Stimulated activated CD4-positive, alpha-beta T cell treated with anti-CD3 and anti-CD28 coated beads, TNF-alpha, amount 100 ng/mL, for 4 hours (primary cell): ENCODE measurements around the gene MIEF1.

ENCODE experiments used
- DNase-seq, 3 experiments: peaks; one replicate each; pipeline ENCODE4 v3.0.0-alpha.2; 2020; ENCODE audit warnings: low read depth in 3 of 3

Gene MIEF1

DNA sequence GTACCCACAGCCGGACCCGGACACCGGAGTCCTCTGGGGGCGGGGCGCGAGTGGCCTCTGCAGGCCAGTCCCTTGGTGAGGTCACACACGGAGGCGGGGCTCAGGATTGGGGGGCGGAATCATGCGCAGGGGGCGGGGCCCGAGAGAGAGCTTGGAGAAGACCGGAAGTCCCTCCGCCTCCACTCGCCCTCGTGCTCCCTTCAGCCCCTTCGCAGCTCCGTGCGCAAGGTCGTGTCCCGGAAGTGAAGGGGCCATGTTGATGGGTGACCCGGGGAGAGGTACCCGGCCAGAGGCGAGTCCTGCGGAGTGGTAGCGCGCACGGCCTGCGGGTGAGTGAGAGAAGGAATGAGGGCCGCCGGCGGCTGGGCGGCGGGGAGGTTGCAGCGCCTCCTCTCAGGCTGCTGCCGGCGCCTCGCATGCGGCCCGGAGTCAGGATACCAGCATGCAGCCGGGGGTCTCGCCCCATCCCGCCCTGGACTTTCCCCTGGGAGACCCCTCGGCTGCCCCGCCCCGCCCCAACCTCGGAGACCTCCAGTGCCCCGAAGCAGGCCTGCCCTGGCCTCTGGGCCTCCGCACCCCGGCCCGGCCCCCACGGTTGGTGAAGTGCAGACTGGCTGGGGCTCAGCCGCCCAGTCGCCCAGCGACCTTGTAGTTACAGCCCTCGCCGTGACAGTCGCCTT lies at the start of gene MIEF1:
Gene MIEF1 (plus strand): TSS at position 182 of the 680 bp plus-strand sequence. CDS start 9,005 bp downstream, outside the sequence.
- DNase-seq, result peak; percentile 79 to 90 (median 87)

GRCh38 chr22:39452740-39453040 lies 49.4 kb upstream of the MIEF1 start:
- no peak for DNase-seq

GRCh38 chr22:39453765-39454378 lies 48.2 kb upstream of the MIEF1 start:
- DNase-seq, result no peak

- no peak for DNase-seq
These were observed 47.7 kb upstream of the MIEF1 start for GRCh38 chr22:39454385-39454871.

- DNase-seq, result no peak
These were observed 45.4 kb upstream of the MIEF1 start, which contains the start of gene MGAT3 for GRCh38 chr22:39456522-39457197. TSS of gene MGAT3 (plus strand) at chr22:39457012. CDS start at chr22:39487348, 30,336 bp downstream.

- no peak for DNase-seq
These were observed 44.9 kb upstream of the MIEF1 start for GRCh38 chr22:39457198-39457555.

DNA sequence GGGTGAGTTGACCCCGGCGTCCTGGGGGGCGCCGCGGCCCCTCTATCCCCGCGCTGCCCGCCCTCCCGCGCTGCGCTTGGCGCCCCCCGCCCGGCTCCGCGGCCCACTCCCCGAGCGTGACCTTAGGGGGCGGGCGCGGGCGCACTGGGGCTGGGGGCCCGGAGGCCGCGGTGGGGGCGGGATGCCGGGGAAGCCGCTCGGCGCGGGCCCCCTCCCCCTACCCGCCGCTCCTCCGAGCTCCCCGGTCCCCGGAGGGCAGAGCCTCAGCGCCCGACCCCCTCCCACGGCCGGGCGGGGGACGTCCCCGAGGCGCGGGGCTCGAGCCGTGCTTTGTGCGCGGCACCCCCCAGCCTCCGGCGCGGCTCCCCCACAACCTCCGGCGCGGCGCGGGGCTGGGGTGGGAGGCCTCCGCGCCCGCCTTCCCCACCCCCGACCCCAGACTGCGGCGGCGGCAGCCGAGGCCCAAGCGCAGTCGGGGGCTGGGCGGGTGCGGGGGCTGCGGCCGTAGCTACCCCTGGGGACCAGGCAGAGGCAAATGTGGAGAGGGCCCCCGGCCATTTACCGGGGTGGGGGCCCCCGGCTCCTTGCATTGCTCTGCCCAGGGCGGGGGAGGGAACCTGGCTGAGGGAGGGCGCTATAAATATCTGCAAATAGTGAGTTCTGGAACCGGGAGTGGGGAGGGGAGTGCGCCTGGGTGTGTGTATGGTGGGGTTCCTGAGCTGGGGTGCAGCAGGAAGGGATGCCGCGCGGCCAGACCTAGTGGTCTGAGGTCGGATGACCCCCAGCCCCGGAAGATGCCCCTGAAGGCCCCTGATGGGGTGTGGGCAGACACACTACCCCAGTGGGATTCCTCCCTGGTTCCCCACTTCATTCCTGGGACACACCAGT lies 44.3 kb upstream of the MIEF1 start:
- no peak for DNase-seq

DNA sequence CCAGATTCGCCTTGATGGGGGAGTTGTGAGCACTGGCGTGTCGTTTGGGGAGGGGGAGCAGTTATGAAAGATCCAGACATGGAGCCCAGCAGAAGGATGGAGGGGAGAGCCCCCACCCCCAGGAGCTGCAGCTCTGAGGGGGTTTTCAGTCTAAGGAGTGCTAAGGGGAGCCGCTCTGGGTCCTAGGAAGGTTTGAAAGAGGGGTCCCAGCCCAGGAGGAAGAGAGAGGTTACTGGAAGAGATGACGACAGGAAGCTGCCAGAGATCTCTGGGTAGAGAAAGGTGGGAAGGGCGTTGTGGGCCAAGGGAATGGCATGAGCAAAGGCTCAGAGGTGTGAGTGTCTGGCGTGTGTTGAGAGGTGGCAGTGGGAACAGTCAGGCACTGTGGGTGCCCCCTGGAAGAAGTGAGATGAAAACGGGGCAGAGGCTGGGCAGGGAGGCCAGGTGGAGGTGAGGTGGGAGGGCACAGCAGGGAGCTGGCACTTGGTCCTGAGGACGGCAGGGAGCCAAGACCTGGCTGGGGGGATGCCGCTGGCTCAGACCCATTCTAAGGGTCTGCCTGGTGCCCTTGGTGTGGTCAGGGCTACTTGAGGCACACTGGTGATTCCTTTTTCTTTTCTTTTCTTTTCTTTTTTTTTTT lies 43.5 kb upstream of the MIEF1 start:
- DNase-seq, result no peak

DNA sequence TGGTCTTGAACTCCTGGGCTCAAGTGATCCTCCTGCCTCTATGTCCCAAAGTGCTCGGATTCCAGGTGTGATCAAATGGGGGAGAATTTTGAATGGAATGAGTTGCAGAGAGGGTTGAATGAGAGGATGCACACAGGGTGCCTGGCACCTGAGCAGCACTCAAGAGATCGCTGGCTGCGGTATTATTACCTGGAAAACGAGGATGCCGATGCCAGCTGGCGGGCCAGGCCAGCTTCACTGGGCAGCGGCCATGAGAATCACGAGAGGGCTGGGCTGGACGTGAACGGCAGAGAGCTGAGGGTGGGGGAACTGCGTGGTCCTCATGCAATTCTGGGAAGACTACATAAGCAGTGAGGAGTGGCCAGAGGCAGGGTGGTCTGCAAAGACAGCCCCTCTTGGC lies 42.4 kb upstream of the MIEF1 start:
- no peak for DNase-seq

DNA sequence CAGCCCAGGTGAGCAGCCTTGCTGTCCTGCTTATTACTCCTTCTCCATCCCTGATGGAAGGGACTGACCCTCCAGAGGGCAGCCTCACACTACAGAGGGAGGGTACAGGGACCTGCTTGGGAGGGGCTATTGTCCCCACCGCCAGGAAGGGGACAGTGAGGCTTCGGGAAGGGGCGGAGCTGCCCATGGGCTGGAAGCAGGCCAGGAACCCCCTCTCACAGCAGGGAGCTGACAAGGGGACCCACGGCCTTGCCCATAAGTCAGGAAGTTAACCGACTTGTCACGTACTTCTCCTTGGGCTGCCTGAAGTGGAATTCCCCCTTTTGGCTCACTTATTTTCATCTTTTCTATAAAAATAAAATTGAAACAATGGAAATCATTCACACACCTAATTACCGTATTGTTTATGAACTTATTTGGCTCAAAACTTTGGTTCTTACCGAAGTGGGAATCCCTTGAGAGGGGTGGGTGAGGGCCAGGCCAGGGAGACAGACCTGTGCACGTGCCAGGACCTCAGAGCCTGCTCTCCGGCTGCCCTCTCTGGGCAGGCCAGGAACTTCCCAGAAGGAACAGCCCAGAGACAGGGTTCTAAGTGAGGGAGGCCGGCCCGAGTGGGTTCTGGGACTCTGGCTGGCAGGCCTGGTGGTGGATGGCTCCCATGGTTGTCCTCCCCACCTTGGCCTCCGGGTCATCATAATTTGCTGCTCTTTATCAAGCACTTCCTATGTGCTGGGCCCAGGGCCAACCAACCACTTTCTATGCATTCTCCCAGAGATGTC lies 39.5 kb upstream of the MIEF1 start:
- no peak for DNase-seq

DNA sequence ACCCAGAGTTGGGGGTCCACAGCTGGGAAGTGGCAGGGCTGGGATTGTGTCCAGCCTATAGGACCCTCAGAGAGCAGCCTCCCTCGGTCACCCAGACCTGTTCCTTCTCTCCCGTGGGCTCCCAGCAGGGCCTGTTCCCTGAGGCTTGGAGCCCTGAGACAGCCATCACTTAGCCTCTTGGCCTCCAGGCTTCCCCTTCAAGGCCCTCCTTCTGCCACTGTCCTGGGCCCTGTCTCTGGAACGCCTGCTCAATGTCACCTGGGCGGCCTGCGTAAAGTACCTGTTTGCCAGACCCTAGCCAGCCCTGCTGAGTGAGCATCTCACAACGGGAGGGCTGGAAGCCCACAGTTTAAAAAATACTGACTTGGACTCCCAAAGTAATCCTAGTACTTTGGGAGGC lies 38.8 kb upstream of the MIEF1 start:
- no peak for DNase-seq

DNA sequence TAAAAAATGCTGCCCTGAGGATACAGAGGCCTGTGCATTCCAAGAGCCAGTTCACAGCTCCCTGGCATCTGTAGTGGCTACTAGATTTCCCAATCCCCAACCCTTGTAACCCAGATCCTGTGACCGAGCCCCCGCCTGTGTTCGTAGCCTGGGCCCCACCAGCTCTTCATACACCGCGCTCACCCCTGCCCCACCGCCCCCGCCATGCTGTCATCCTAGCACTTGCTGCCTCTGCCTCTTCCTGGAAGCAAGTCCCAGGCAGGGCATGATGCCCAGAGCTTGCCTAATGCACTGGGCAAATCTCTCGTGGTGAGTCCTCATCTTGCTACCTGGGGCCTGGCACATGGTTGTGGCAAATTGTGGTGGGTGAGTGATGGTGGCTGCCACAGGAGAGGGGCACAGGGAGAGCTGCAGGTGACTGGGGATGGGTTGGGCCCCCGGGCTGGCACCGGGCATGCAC lies 38.1 kb upstream of the MIEF1 start:
- no peak for DNase-seq

- DNase-seq, result no peak
These were observed 35.7 kb upstream of the MIEF1 start for GRCh38 chr22:39466228-39467006.

GRCh38 chr22:39467390-39467895 lies 34.6 kb upstream of the MIEF1 start:
- no peak for DNase-seq

DNA sequence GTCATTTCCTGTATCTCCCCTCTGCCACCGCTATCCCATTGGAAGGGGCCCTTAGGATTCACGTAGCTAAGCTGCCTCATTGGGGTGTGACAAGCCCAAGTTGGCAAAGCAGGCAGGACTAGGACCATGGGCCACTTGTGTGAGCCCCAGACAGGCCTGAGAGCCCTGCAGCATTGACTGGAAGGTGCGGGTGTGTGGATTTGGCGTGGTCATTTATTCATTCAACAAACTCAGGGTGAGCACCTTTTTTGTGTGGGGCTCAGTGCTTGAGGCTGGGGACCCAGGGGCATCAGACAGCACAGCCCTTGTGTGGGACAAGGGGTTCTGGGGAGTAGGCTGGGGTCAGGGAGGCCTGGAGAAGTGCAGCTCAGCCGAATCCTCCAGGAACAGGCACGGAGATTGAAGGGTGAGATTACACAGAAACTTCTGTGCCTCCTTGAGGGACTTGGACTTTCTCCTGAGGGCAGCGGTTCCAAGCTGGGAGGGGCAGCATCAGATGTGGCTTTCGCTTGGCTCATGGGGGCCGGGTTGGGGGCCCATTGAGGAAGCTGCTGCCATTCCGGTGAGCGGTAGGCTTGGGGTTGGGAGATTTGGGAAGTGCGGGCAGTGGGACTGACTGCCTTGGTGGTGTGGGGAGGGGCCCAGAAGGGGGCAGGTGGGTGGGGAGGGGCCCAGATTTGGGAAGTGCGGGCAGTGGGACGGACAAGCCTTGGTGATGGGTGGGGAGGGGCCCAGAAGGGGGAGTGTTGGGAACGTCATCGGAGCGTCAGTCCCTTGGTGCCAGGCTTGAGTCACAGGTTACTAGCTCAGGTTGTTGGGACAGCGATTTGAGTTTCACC lies 33.4 kb upstream of the MIEF1 start:
- DNase-seq, result no peak

DNA sequence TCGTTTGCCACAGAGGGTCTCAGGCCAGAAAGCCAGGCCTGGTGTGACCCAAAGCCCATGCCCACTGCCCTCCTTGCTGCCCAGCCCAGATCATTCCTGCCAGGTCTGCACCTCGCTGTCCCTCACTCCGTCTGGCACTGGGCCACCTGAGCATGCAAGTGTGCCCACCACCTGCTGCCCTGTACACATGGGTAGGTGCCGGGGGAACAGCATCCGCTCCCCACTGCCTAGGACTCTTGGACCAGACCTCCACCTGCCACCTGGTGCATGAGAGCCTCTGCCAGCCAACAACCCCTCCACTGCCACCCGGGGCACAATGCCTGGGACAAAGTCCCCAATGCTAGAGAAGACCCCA lies 32.8 kb upstream of the MIEF1 start:
- DNase-seq, result no peak

DNA sequence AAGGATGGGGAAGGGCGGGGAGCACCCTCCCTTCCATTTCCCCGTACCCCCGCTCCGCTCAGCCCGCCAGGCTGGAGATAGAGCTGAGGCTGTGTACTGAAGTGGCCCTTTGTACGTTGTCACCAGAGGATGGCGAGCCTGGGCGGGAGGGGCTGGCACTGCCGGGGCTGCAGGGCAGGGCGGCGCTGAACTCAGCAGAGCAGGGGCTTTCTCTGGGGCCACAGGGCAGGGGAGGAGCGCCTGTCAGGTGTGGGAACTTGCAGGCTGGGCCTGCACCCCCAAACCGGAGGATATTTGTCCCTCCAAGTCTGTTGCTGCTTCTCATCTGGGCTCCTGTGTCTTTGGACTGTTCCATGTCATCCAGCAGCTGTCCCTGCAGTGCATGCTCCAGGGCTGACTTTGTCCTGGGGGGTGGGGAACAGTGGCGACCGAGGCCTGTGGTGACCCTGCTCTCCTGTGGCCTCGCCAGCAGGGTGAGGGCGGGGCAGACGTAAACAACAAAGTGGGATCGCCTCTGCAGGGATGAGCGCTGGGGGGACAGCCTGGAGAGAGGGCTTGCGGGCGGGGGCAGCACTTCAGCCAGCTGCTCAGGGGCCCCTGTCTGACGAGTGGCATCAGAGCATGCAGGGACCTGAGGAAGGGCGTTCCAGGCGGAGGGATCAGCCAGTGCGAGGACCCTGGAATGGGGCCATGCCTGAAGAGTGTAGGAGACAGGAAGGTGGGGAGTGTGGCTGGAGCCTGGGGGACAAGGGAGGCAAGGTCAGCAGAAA lies 32.2 kb upstream of the MIEF1 start:
- no peak for DNase-seq
